Lung (tissue), 12 donors: ENCODE results near the gene TTLL1. TPM values are rescaled to one million over a fixed set of nuclear protein-coding genes. Genes with fewer than 3 reads are reported as not detected.

Experiments
- ATAC-seq: fragments of 200-7000 bp; cut with Tn5 transposase; one replicate; pipeline ENCODE4 v1.9.1; 2020; ENCODE audit warnings: moderate number of reproducible peaks; ENCODE audit not compliant: insufficient read depth, low FRiP score
- DNase-seq, 3 donors: peaks; one replicate each; pipeline ENCODE4 v3.0.0-alpha.2; 2013 to 2017
- H3K27ac ChIP-seq, 2 donors: one replicate each; pipeline ENCODE4 v1.5.1; 2013; ENCODE audit warnings: mild to moderate bottlenecking in 2 of 2, moderate library complexity in 2 of 2, control low read depth in 1 of 2, inconsistent platforms in 1 of 2, low read depth in 1 of 2, low read length in 1 of 2
- H3K27me3 ChIP-seq, 3 donors: one replicate each; pipeline ENCODE4 v1.5.1; 2013; ENCODE audit warnings: low read length in 2 of 3; ENCODE audit not compliant: control insufficient read depth in 3 of 3, insufficient read depth in 3 of 3
- H3K36me3 ChIP-seq, 4 donors: one replicate each; pipeline ENCODE4 v1.5.1; 2013; ENCODE audit warnings: low read length in 4 of 4, mild to moderate bottlenecking in 1 of 4, moderate library complexity in 1 of 4; ENCODE audit not compliant: control insufficient read depth in 4 of 4, insufficient read depth in 4 of 4
- H3K4me1 ChIP-seq, 5 donors: one replicate each; pipeline ENCODE4 v1.5.1; 2013; ENCODE audit warnings: low read length in 5 of 5, mild to moderate bottlenecking in 2 of 5, moderate library complexity in 1 of 5; ENCODE audit not compliant: control insufficient read depth in 5 of 5, insufficient read depth in 5 of 5
- H3K4me3 ChIP-seq: one replicate; pipeline ENCODE4 v1.5.1; 2013; ENCODE audit warnings: mild to moderate bottlenecking, control low read depth, moderate library complexity
- H3K9ac ChIP-seq, 2 donors: one replicate each; pipeline ENCODE4 v1.5.1; 2013; ENCODE audit warnings: low read length in 2 of 2, control low read depth in 1 of 2; ENCODE audit not compliant: insufficient read depth in 1 of 2
- H3K9me3 ChIP-seq, 4 donors: one replicate each; pipeline ENCODE4 v1.5.1; 2013; ENCODE audit warnings: low read length in 3 of 4, mild to moderate bottlenecking in 1 of 4, moderate library complexity in 1 of 4; ENCODE audit not compliant: control insufficient read depth in 4 of 4, insufficient read depth in 3 of 4
- WGBS, 2 donors: extraction: QIAGEN DNeasy Blood & Tissue Kit; methylation state at CpG; one replicate each; pipeline ENCODE4 v1.1.7; 2013; 5-methylcytosine and 5-hydroxymethylcytosine counted together
- polyA plus RNA-seq, 2 donors: library from polyadenylated mRNA; stranded (reverse); fragments of 200-250 nt; gene quantifications; one replicate each; pipeline ENCODE4 v1.2.1, GENCODE V29; 2013
- total RNA-seq, 2 donors: library from RNA; depleted of rRNA in 1 of 2; stranded (reverse); fragments of >200 nt in 1 of 2; gene quantifications; one replicate each; pipeline ENCODE4 v1.2.1, GENCODE V29; 2014 to 2021
- TF ChIP-seq, protein P1 (sequence below): IDR thresholded peaks from 2 replicates; pipeline ENCODE4 v1.5.1; 2012; ENCODE audit warnings: mild to moderate bottlenecking; ENCODE audit errors: control extremely low read depth, extremely low read depth
- donor health status: control.
- donor health status: control.
- donor health status: Bipolar disorder and iron deficiency.
- donor health status: healthy.
- donor health status: DM: yes; HTN: yes; CAD: no.

Gene TTLL1
- total and polyA plus RNA-seq, 4 donors, result 3.8 to 8.0 (median 5.6) TPM

DNA sequence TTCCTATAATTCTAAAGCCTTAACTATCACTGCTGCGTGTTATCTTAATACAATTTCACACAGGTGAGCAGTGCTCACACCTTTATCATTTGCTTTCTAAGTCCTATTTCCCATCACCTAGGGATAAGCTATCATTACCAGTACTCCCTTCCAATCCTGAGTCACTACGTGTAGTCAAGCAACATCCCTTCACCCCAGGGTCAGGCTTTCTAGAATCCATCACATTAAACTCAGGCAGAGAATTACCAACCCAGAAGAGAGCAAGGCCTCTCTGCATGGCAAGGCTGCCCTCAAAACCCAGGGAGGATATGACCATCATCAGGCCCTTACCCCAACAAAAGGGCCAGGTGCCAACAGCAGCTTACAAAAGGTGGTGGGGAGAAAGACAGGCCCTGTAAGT lies 84.1 kb downstream of the TTLL1 start:
- TF ChIP-seq, protein P1, sequence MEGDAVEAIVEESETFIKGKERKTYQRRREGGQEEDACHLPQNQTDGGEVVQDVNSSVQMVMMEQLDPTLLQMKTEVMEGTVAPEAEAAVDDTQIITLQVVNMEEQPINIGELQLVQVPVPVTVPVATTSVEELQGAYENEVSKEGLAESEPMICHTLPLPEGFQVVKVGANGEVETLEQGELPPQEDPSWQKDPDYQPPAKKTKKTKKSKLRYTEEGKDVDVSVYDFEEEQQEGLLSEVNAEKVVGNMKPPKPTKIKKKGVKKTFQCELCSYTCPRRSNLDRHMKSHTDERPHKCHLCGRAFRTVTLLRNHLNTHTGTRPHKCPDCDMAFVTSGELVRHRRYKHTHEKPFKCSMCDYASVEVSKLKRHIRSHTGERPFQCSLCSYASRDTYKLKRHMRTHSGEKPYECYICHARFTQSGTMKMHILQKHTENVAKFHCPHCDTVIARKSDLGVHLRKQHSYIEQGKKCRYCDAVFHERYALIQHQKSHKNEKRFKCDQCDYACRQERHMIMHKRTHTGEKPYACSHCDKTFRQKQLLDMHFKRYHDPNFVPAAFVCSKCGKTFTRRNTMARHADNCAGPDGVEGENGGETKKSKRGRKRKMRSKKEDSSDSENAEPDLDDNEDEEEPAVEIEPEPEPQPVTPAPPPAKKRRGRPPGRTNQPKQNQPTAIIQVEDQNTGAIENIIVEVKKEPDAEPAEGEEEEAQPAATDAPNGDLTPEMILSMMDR, result no peak
- Histone ChIP-seq H3K27ac (no peak overlapping the region), H3K9ac (no peak overlapping the region), H3K4me1 (peaks cover 5 to 41% (median 11%) of the 10 kb centered on the region in 5 donors), H3K27me3 (no peaks in the 10 kb centered on the region), H3K4me3 (no peak overlapping the region), H3K36me3 (no peaks in the 10 kb centered on the region), H3K9me3 (no peaks in the 10 kb centered on the region)
- DNase-seq (no peak), ATAC-seq (no peak)
- 79 to 88% methylated on average over 2 of the region's 2 CpGs for WGBS, 2 donors

- no peaks in the 10 kb centered on the region for H3K9me3 ChIP-seq
- H3K27me3 ChIP-seq, result no peaks in the 10 kb centered on the region
- H3K4me1 ChIP-seq, result peaks cover 5 to 47% (median 11%) of the 10 kb centered on the region in 5 donors
- 43 to 61% methylated on average over 13 of the region's 13 CpGs for WGBS, 2 donors
- peak overlapping the region in 1 of 2 donors; percentile 58 for H3K27ac ChIP-seq
- no peak overlapping the region for H3K9ac ChIP-seq
- H3K36me3 ChIP-seq, result no peaks in the 10 kb centered on the region
- ATAC-seq (no peak), DNase-seq (no peak)
- TF ChIP-seq, protein P1, result no peak
- H3K4me3 ChIP-seq, result no peak overlapping the region
These were observed 84.7 kb downstream of the TTLL1 start for GRCh38 chr22:43004362-43005035.

DNA sequence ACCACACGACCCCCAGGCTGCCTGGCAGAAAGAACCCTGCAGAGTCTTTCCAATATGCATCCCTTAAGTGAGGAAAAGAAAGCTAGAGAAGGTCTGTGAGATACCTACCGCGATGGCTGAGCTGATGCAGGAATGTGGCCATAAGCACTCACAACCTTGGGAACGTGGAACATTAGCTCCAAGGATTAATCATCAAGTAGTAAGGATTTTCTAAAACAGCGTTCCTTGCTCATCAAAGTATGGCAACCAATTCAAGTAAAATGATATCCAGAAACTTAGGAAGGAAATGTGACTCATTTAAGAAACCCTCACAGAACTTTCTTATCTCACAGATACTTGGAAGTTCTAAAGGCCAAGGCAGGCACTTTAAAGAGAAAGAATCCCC lies 87.0 kb downstream of the TTLL1 start:
- H3K27ac ChIP-seq, result peak overlapping the region in 1 of 2 donors; percentile 86
- H3K9ac ChIP-seq, result no peak overlapping the region
- WGBS, 2 donors, result 37 to 59% methylated on average over 5 of the region's 5 CpGs
- peaks cover 0 to 3% (median 0%) of the 10 kb centered on the region in 4 donors for H3K9me3 ChIP-seq
- TF ChIP-seq, protein P1, result no peak
- DNase-seq (no peak), ATAC-seq (no peak)
- no peaks in the 10 kb centered on the region for H3K27me3 ChIP-seq
- no peak overlapping the region for H3K4me3 ChIP-seq
- peaks cover 4 to 48% (median 9%) of the 10 kb centered on the region in 5 donors for H3K4me1 ChIP-seq
- H3K36me3 ChIP-seq, result no peaks in the 10 kb centered on the region
